Measurements from ENCODE around the gene OSBPL10.

OSBPL10 gene

DNA sequence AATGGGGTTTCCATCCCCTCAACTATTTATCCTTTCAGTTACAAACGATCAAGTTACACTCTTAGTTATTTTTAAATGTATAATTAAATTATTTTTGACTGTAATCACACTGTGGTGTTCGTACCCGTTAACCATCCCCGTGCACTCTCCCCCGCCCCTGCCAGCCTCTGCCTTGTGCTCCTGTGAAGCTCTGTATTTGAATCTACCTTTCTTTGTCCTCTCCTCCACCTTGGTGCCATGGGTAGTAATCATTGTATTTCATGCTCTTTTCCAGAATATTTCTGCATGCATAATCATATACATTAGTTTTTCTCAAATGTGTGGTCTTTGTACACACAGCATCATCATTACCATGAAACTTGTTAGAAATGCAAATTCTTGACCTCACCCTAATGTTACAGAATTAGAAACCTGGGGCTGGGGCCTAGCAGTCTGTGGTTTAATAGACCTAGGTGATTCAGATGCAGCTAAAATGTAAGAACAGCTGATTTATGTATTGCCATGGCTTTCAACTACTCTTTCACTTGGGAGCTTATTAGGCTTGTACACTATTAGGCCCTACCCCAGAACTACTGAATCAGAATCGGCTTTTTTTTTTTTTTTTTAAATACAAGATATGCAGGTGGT lies 356.9 kb downstream of the OSBPL10 start:
- Mint-ChIP-seq H3K27ac (no peak overlapping the region), H3K4me1 (no peaks in the 10 kb centered on the region), H3K9me3 (no peaks in the 10 kb centered on the region), H3K4me3 (no peak overlapping the region), H3K36me3 (ENCODE audit: low read depth) (peaks cover 79% of the 10 kb centered on the region), H3K27me3 (ENCODE audit: low read depth, poor library complexity) (no peaks in the 10 kb centered on the region)
- TF ChIP-seq, protein P1, sequence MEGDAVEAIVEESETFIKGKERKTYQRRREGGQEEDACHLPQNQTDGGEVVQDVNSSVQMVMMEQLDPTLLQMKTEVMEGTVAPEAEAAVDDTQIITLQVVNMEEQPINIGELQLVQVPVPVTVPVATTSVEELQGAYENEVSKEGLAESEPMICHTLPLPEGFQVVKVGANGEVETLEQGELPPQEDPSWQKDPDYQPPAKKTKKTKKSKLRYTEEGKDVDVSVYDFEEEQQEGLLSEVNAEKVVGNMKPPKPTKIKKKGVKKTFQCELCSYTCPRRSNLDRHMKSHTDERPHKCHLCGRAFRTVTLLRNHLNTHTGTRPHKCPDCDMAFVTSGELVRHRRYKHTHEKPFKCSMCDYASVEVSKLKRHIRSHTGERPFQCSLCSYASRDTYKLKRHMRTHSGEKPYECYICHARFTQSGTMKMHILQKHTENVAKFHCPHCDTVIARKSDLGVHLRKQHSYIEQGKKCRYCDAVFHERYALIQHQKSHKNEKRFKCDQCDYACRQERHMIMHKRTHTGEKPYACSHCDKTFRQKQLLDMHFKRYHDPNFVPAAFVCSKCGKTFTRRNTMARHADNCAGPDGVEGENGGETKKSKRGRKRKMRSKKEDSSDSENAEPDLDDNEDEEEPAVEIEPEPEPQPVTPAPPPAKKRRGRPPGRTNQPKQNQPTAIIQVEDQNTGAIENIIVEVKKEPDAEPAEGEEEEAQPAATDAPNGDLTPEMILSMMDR (IDR thresholded peaks at IDR 0.05), result no peak
- DNase-seq, result no peak

DNA sequence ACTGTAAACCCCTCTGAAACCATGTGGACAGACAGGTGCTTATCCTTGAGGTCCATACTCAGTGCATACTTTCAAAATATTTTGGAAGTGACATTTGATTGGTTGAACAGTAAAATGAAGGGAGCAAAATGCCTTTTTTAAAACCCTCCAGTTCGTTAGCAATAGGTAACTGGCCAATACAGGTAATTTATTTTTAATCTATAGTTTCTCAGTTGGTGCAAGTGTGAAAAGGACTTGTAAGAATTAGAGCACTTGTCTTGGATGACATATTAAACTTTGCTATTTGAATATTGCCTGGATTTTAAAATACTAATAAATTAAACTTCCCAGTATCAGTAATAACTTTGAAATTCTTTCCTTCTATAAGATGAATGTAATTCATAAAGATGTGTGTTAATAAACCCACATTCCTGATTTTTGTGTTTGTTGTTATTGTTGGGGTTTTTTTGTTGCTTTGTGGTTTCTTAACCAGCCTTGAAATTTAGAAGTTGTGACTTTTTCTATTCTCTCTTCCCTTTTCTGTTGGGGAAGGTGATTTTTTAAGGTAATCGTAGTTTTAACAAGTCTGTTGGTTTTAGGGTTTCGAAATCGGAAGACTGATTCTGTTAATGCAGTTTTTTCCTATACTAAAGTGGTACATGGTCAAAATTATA lies 358.3 kb downstream of the OSBPL10 start:
- no peaks in the 10 kb centered on the region for H3K4me1 Mint-ChIP-seq
- TF ChIP-seq, protein P1 (IDR thresholded peaks at IDR 0.05), result no peak
- no peak overlapping the region for H3K4me3 Mint-ChIP-seq
- H3K9me3 Mint-ChIP-seq, result no peaks in the 10 kb centered on the region
- DNase-seq, result no peak
- no peaks in the 10 kb centered on the region for H3K27me3 Mint-ChIP-seq (ENCODE audit: low read depth, poor library complexity)
- H3K36me3 Mint-ChIP-seq (ENCODE audit: low read depth), result peaks cover 79% of the 10 kb centered on the region
- no peak overlapping the region for H3K27ac Mint-ChIP-seq

DNA sequence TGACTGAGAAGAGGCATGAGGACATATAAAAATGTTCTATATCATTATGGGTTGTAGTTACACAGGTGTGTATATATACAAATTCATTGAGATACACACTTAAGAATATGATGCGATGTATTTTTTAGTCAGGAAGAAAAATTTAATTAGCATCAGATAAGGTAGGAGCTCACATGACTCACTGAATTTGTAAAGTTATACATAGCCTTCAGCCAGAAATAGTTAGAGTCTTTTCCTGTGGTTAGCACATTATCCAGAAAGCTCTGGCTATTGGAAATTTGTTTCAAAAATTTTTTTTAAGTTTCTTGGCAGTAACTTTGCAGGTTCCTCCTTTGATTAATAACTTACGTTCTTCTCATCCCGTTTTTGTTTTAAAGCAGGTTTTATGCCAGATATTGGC lies 359.7 kb downstream of the OSBPL10 start:
- H3K36me3 Mint-ChIP-seq (ENCODE audit: low read depth), result peaks cover 73% of the 10 kb centered on the region
- no peaks in the 10 kb centered on the region for H3K27me3 Mint-ChIP-seq (ENCODE audit: low read depth, poor library complexity)
- TF ChIP-seq, protein P1 (IDR thresholded peaks at IDR 0.05), result no peak
- DNase-seq, result no peak
- H3K27ac Mint-ChIP-seq, result no peak overlapping the region
- H3K9me3 Mint-ChIP-seq, result no peaks in the 10 kb centered on the region
- peaks cover 5% of the 10 kb centered on the region for H3K4me1 Mint-ChIP-seq
- no peak overlapping the region for H3K4me3 Mint-ChIP-seq

DNA sequence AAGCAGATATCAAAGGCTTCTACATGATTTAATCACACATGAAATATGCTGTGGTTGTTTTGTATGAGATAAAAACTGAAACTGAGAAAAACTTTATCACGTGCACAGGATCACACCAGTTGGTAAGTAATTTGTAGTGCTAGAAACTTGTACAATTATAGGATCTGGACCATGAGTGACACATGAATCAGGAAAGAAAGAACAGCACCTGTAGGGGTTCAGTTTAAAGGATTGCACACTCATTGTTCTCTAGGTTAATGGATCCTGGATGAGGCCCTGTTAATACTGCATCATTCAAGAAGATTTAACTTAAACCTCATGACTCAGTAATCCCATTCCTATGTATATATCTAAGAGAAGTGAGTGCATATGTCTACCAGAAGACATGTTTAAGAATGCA lies 360.4 kb downstream of the OSBPL10 start:
- no peak for DNase-seq
- no peaks in the 10 kb centered on the region for H3K9me3 Mint-ChIP-seq
- TF ChIP-seq, protein P1 (IDR thresholded peaks at IDR 0.05), result no peak

DNA sequence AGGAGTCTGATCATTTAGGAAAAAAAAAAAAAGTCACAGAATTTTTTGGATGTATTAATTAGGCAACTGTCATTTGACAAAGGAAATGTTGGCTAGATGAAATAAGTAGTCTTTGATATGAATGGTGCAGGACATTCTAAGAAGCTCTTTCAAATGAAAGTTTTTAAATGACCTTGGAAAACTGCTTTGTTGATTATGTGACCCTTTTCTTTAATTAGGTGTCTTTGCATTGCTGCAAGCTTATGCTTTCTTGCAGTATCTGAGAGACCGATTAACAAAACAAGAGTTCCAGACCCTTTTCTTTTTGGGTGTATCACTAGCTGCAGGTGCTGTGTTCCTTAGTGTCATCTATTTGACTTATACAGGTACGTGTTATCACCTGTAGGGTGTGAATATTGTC lies 364.4 kb downstream of the OSBPL10 start:
- Mint-ChIP-seq H3K27me3 (ENCODE audit: low read depth, poor library complexity) (no peaks in the 10 kb centered on the region), H3K9me3 (no peaks in the 10 kb centered on the region), H3K27ac (no peak overlapping the region), H3K36me3 (ENCODE audit: low read depth) (peaks cover 70% of the 10 kb centered on the region), H3K4me1 (peaks cover 16% of the 10 kb centered on the region), H3K4me3 (no peak overlapping the region)
- no peak for DNase-seq
- TF ChIP-seq, protein P1 (IDR thresholded peaks at IDR 0.05), result no peak

More for the DNA sequence above, 360.4 kb downstream of the OSBPL10 start:
- H3K36me3 Mint-ChIP-seq (ENCODE audit: low read depth), result peaks cover 70% of the 10 kb centered on the region
- no peak overlapping the region for H3K4me3 Mint-ChIP-seq
- no peaks in the 10 kb centered on the region for H3K27me3 Mint-ChIP-seq (ENCODE audit: low read depth, poor library complexity)
- peaks cover 11% of the 10 kb centered on the region for H3K4me1 Mint-ChIP-seq
- no peak overlapping the region for H3K27ac Mint-ChIP-seq

Data from nephron progenitor cell (in vitro differentiated cells).